ENCODE measurements around the gene ITPKC.

Gene ITPKC

DNA sequence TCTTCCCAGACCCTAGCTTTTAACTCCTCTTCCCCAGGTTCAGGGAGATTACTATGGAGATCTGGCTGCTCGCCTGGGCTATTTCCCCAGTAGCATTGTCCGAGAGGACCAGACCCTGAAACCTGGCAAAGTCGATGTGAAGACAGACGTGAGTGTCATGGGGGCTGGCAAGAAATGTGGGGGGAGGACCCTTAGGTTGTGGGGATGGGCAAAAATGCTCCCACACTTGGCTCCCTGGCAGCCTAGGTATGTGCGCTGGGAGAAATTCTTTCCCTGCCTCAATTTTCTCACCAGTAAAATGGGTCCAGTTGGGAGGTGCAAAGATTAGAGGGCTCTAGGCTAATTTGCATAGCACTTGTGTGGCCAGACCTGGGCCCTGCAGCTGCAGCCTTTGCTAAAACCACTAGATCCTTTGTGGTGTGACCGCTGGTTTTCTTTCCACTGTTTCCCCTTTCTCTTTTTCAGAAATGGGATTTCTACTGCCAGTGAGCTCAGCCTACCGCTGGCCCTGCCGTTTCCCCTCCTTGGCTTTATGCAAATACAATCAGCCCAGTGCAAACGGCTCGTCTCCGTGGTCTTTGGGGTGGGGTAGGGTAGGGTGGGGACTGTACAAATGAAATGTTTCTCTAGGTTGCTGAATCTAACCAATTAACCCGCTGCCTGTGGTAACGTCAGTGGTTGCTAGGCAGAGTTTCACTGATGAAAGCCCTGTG lies 60.2 kb downstream of the ITPKC start:
- peak; percentile 69; the same call in 1 of the 2 replicates for TF ChIP-seq ZBTB7A (IDR thresholded peaks at IDR 0.05; ENCODE audit: low read depth)
- TF ChIP-seq TCF12 (IDR thresholded peaks at IDR 0.05; ENCODE audit: low read depth), result no peak
- peak; percentile 91 for TF ChIP-seq CREB1 (IDR thresholded peaks at IDR 0.05; ENCODE audit: low read depth)
- no peak for TF ChIP-seq RAD21 (IDR thresholded peaks at IDR 0.05; ENCODE audit: low read depth)
- no peak for TF ChIP-seq FOXM1 (IDR thresholded peaks at IDR 0.05; ENCODE audit: borderline replicate concordance, low read depth)
- TF ChIP-seq CEBPB (IDR thresholded peaks at IDR 0.05), result no peak
- TF ChIP-seq NFIC (IDR thresholded peaks at IDR 0.05), result no peak
- TF ChIP-seq, protein P1, sequence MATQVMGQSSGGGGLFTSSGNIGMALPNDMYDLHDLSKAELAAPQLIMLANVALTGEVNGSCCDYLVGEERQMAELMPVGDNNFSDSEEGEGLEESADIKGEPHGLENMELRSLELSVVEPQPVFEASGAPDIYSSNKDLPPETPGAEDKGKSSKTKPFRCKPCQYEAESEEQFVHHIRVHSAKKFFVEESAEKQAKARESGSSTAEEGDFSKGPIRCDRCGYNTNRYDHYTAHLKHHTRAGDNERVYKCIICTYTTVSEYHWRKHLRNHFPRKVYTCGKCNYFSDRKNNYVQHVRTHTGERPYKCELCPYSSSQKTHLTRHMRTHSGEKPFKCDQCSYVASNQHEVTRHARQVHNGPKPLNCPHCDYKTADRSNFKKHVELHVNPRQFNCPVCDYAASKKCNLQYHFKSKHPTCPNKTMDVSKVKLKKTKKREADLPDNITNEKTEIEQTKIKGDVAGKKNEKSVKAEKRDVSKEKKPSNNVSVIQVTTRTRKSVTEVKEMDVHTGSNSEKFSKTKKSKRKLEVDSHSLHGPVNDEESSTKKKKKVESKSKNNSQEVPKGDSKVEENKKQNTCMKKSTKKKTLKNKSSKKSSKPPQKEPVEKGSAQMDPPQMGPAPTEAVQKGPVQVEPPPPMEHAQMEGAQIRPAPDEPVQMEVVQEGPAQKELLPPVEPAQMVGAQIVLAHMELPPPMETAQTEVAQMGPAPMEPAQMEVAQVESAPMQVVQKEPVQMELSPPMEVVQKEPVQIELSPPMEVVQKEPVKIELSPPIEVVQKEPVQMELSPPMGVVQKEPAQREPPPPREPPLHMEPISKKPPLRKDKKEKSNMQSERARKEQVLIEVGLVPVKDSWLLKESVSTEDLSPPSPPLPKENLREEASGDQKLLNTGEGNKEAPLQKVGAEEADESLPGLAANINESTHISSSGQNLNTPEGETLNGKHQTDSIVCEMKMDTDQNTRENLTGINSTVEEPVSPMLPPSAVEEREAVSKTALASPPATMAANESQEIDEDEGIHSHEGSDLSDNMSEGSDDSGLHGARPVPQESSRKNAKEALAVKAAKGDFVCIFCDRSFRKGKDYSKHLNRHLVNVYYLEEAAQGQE (IDR thresholded peaks at IDR 0.05; ENCODE audit: low read depth), result no peak

DNA sequence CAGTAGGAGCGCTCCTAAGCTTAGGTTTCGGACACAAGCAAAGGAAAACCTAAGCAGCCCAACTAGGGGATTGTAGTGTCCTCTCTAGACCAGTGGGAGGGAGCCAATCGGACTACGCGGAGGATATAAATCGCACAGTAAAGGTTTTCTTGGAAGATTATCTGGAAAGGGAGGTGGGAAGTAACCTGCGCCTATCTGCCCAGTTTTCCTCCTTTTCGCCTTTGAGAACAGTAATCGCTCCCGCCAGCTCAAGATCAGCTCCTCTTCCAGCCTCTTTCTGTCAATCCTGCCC lies 60.7 kb downstream of the ITPKC start:
- TF ChIP-seq EGR1 (IDR thresholded peaks at IDR 0.05) (no peak), ZBTB7A (IDR thresholded peaks at IDR 0.05; ENCODE audit: low read depth) (peak; percentile 15; the same call in 1 of the 2 replicates), YY1 (IDR thresholded peaks at IDR 0.05; ENCODE audit: low read depth) (no peak), CEBPB (IDR thresholded peaks at IDR 0.05) (no peak)

DNA sequence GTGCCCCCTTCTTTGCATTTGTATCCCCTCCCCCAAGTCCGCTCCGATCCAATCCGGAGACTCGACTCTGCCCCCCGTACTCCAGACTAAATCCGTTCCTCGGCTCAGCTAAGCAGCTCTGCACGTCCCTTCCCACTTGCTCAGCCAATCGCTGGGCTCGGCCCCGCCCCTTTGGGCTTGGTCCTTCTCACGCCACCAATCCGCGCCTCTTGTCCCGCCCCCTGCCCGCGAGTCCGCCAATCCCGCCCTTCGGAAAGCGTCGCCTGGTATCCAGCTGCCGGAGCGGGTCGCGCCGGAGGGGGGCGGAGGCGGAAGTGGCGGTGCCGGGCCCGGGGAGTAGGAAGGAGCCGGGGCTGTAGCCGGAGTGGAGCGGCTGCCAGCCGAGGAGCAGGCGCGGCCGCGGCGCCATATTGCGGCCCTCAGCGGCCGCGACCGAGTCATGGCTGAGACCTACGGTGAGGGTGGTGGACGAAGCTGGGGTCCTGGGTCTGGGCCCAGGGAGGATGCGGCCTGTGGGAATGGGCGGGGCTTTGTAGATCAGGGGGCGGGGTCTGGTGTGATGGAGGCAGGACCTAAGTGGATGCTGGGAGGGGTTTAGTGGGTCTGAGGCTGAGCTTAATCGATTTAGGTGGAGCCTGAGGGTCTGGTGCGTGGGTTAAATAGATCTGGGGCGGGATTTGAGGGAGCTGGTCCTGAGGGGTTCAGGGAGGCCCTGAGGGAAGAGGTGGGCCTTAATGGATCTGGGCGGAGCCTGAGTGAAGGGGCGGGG lies 61.2 kb downstream of the ITPKC start, which contains the start of gene RAB4B:
Gene RAB4B, plus strand, starts transcription at position 311 of the 769 bp plus-strand sequence. Its CDS starts 129 bp downstream, at position 440.
- TF ChIP-seq YY1 (IDR thresholded peaks at IDR 0.05; ENCODE audit: low read depth), result peak; percentile 80
- TF ChIP-seq, protein P2, sequence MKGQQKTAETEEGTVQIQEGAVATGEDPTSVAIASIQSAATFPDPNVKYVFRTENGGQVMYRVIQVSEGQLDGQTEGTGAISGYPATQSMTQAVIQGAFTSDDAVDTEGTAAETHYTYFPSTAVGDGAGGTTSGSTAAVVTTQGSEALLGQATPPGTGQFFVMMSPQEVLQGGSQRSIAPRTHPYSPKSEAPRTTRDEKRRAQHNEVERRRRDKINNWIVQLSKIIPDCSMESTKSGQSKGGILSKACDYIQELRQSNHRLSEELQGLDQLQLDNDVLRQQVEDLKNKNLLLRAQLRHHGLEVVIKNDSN (IDR thresholded peaks at IDR 0.05), result peak; percentile 46; the same call in 1 of the 2 replicates
- TF ChIP-seq, protein P1 (IDR thresholded peaks at IDR 0.05; ENCODE audit: low read depth), result no peak
- peak; percentile 15 for TF ChIP-seq CREB1 (IDR thresholded peaks at IDR 0.05; ENCODE audit: low read depth)
- TF ChIP-seq EGR1 (IDR thresholded peaks at IDR 0.05), result 0 out of 2 replicates have a peak, but pooled peaks have one; percentile 13
- TF ChIP-seq CEBPB (IDR thresholded peaks at IDR 0.05), result no peak
- TF ChIP-seq, protein P3, sequence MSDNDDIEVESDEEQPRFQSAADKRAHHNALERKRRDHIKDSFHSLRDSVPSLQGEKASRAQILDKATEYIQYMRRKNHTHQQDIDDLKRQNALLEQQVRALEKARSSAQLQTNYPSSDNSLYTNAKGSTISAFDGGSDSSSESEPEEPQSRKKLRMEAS (IDR thresholded peaks at IDR 0.05), result peak; percentile 38; the same call in 1 of the 2 replicates
- TF ChIP-seq TEAD4 (IDR thresholded peaks at IDR 0.05), result peak; percentile 5; the same call in 1 of the 2 replicates
- peak; percentile 63; the same call in 1 of the 2 replicates for TF ChIP-seq TAF1 (IDR thresholded peaks at IDR 0.05; ENCODE audit: low read depth)

DNA sequence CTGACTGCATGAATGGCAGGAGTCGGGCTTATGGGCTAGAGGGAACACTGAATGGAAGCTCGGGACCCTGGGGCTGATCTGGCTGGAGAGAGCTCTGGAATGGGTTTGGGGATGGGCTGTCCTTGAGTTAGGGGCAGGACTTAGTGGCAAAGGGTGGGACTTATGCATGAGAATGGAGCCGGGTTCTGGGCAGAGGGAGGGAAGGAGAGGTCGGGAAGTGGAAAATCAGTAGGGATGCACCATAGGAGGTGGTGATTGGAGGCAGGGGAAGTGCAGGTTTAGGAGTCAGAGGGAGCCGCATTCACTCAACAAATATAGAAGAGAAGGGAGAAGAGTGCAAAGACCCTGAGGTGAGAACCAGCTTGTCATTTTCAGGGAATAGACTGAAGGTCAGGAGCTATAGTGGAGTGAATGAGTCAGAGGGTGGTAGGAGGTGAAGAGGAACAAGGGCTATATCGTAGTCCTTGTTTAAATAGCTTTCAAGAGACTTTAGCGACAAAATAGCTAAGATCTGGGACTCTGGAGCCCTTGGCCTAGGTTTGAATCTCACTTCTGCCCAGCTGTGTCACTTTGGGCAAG lies 61.9 kb downstream of the ITPKC start:
- TF ChIP-seq TCF12 (IDR thresholded peaks at IDR 0.05; ENCODE audit: low read depth), result no peak
- TF ChIP-seq EP300 (IDR thresholded peaks at IDR 0.05; ENCODE audit: borderline replicate concordance), result no peak
- TF ChIP-seq, protein P3 (IDR thresholded peaks at IDR 0.05), result no peak
- no peak for TF ChIP-seq CREB1 (IDR thresholded peaks at IDR 0.05; ENCODE audit: low read depth)
- no peak for TF ChIP-seq ZBTB7A (IDR thresholded peaks at IDR 0.05; ENCODE audit: low read depth)
- TF ChIP-seq TEAD4 (IDR thresholded peaks at IDR 0.05), result no peak
- TF ChIP-seq FOXM1 (IDR thresholded peaks at IDR 0.05; ENCODE audit: borderline replicate concordance, low read depth), result no peak
- TF ChIP-seq, protein P2 (IDR thresholded peaks at IDR 0.05), result no peak
- TF ChIP-seq EGR1 (IDR thresholded peaks at IDR 0.05), result no peak
- TF ChIP-seq NFIC (IDR thresholded peaks at IDR 0.05), result no peak
- TF ChIP-seq YY1 (IDR thresholded peaks at IDR 0.05; ENCODE audit: low read depth), result no peak
- TF ChIP-seq CEBPB (IDR thresholded peaks at IDR 0.05), result no peak
- no peak for TF ChIP-seq TAF1 (IDR thresholded peaks at IDR 0.05; ENCODE audit: low read depth)
- TF ChIP-seq RAD21 (IDR thresholded peaks at IDR 0.05; ENCODE audit: low read depth), result no peak
- TF ChIP-seq, protein P1 (IDR thresholded peaks at IDR 0.05; ENCODE audit: low read depth), result no peak
